Mucosa of rectum (tissue), 2 donors: Measurements from ENCODE around the gene SERAC1.

ENCODE experiments used
- H3K27ac ChIP-seq, 2 donors: one replicate each; pipeline ENCODE4 v1.7.0; 2013; ENCODE audit warnings: inconsistent platforms in 2 of 2, low read depth in 2 of 2, low read length in 2 of 2
- H3K27me3 ChIP-seq, 2 donors: one replicate each; pipeline ENCODE4 v1.7.0; 2013; ENCODE audit warnings: low read length in 2 of 2; ENCODE audit not compliant: control insufficient read depth in 2 of 2, insufficient read depth in 2 of 2
- H3K36me3 ChIP-seq, 2 donors: one replicate each; pipeline ENCODE4 v1.7.0; 2013; ENCODE audit warnings: low read length in 2 of 2; ENCODE audit not compliant: control insufficient read depth in 2 of 2, insufficient read depth in 2 of 2
- H3K4me1 ChIP-seq, 2 donors: one replicate each; pipeline ENCODE4 v1.7.0; 2013; ENCODE audit warnings: low read length in 2 of 2, mild to moderate bottlenecking in 1 of 2; ENCODE audit not compliant: control insufficient read depth in 2 of 2, insufficient read depth in 2 of 2
- H3K4me3 ChIP-seq, 2 donors: one replicate each; pipeline ENCODE4 v1.7.0; 2013; ENCODE audit warnings: low read length in 2 of 2
- H3K9ac ChIP-seq, 2 donors: one replicate each; pipeline ENCODE4 v1.7.0; 2013; ENCODE audit warnings: low read length in 2 of 2, low read depth in 1 of 2, mild to moderate bottlenecking in 1 of 2
- H3K9me3 ChIP-seq, 2 donors: one replicate each; pipeline ENCODE4 v1.7.0; 2013; ENCODE audit warnings: low read length in 2 of 2; ENCODE audit not compliant: control insufficient read depth in 2 of 2
- donor health status: healthy.
- donor health status: Normal muscosa, but diverticular disease.

The SERAC1 gene

DNA sequence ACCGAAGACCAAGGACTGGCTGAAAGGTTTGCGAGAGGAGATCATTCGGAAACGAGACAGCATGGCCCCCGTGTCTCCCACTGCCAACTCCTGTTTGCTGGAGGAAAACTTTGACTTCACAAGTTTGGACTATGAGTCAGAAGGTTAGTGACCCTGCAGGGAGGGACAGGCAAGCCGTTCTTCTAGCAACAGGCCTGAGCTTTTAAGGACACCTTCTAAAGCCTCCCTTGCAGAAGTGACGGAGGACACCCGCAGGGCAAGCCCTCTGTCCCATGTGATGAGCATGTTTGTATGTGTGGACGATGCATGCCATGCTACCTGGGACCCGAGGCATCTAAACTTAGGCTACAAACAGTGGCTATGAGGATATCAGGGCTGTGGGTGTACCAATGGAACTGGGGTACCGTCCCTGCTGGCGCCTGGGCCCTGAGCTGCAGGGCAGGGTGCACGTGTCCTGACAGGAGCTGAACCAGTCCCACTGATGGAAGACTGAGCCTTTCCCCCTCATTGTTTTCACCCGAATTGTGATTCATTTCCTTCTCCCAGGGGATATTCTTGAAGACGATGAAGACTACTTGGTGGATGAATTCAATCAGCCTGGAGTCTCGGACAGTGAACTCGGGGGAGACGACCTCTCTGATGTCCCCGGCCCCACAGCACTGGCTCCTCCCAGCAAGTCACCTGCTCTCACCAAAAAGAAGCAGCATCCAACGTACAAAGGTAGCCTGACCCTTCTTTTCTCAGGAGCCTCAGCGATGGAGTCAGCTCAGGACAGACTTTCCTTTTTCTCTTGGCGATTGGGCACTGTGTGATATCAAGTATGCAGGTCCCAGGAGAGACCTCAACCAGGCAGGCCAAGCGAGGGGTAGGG lies 84.4 kb downstream of the SERAC1 start:
- no peaks in the 10 kb centered on the region for H3K9me3 ChIP-seq
- no peaks in the 10 kb centered on the region for H3K4me1 ChIP-seq
- H3K36me3 ChIP-seq = peaks cover 54 to 61% of the 10 kb centered on the region in 2 donors
- no peak overlapping the region for H3K4me3 ChIP-seq
- no peak overlapping the region for H3K9ac ChIP-seq
- H3K27me3 ChIP-seq = no peaks in the 10 kb centered on the region
- H3K27ac ChIP-seq = no peak overlapping the region

DNA sequence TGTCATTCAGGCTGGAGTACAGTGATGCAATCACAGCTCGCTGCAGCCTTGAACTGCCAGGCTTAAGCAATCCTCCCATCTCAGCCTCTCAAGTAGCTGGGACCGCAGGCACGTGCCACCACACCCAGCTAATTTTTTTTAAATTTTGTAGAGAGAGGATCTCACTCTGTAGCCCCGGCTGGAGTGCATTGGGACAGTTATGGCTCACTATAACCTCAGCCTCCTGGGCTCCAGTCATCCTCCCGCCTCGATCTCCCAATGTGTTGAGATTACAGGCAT lies 86.5 kb downstream of the SERAC1 start:
- H3K36me3 ChIP-seq = peaks cover 49 to 61% of the 10 kb centered on the region in 2 donors
- H3K9me3 ChIP-seq = no peaks in the 10 kb centered on the region
- H3K27me3 ChIP-seq = no peaks in the 10 kb centered on the region
- H3K4me3 ChIP-seq = no peak overlapping the region
- no peaks in the 10 kb centered on the region for H3K4me1 ChIP-seq
- H3K27ac ChIP-seq = no peak overlapping the region
- H3K9ac ChIP-seq = no peak overlapping the region

DNA sequence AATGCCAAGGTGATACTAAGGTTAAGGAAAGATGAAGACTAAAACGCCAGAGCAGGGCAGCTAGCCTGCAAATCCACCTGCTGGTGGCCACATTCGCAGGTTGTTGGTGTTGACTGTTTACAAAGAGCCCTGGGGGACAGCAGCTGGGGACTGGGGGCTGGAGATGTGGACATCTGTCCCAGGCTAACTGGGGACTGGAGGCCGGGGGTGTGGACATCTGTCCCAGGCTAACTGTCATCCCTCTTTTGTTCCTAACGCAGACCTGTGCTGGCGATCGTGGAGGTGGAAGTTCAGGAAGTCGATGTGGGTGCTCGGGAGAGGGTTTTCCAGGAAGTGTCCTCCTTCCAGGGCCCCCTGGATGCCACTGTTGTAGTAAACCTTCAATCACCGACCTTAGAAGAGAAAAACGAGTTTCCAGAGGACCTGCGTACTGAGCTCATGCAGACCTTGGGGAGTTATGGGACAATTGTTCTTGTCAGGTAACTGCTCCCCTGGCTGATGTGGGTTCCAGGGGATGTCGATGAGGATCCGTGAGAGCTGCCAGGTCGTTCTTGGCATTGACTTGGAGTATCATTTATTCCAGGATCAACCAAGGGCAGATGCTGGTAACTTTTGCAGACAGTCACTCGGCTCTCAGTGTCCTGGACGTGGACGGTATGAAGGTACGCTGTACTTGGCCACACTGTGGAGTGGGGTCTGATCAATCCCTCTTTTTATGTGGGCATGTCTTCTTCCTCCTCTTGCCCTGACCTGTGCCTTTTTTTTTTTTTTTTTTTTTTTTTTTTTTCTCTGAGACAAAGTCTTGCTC lies 87.0 kb downstream of the SERAC1 start:
- H3K27me3 ChIP-seq = no peaks in the 10 kb centered on the region
- no peaks in the 10 kb centered on the region for H3K9me3 ChIP-seq
- no peaks in the 10 kb centered on the region for H3K4me1 ChIP-seq
- no peak overlapping the region for H3K4me3 ChIP-seq
- no peak overlapping the region for H3K9ac ChIP-seq
- H3K27ac ChIP-seq = no peak overlapping the region
- H3K36me3 ChIP-seq = peaks cover 49 to 64% of the 10 kb centered on the region in 2 donors

DNA sequence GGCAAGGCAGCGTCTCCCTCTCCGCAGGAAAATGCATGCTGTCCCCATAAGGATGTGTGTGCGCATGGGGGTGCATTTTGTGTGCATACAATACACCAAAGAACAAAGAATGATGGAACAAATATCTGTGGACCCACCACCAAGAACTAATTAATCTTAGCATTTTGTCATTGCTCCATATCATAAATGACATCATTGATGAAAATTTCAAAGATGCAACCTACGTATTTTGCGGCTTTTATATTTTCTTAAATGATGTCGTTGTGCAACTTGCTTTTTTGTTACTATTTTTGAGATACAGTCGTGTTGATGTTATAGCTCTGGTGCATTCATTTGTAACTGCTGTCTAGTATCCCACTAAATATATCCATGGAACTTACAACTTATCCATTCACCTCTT lies 89.7 kb downstream of the SERAC1 start:
- no peaks in the 10 kb centered on the region for H3K27me3 ChIP-seq
- peaks cover 36 to 51% of the 10 kb centered on the region in 2 donors for H3K36me3 ChIP-seq
- no peak overlapping the region for H3K4me3 ChIP-seq
- no peak overlapping the region for H3K9ac ChIP-seq
- no peak overlapping the region for H3K27ac ChIP-seq
- no peaks in the 10 kb centered on the region for H3K9me3 ChIP-seq
- no peaks in the 10 kb centered on the region for H3K4me1 ChIP-seq

DNA sequence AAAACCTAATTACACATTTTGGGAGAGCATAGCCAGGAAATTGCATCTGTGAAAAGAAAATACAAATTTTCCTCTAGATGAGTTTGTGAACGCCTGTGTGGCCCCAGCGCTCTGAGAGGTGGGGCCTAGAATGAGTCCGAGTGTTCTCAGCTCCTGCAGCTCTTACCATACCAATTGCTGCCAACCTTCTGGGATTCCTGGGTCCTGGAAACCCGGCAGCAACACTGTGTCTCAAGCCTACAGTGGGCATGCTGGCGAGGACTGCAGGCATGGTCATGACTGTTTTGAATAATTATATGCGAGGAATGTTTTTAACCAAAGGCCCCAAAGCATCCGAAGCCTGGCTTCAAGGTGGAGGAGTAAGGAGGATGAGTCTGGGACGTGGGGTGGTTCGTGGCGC lies 90.4 kb downstream of the SERAC1 start:
- H3K27ac ChIP-seq = no peak overlapping the region
- no peak overlapping the region for H3K4me3 ChIP-seq
- no peak overlapping the region for H3K9ac ChIP-seq
- no peaks in the 10 kb centered on the region for H3K27me3 ChIP-seq
- no peaks in the 10 kb centered on the region for H3K4me1 ChIP-seq
- H3K36me3 ChIP-seq = peaks cover 31 to 48% of the 10 kb centered on the region in 2 donors
- no peaks in the 10 kb centered on the region for H3K9me3 ChIP-seq

DNA sequence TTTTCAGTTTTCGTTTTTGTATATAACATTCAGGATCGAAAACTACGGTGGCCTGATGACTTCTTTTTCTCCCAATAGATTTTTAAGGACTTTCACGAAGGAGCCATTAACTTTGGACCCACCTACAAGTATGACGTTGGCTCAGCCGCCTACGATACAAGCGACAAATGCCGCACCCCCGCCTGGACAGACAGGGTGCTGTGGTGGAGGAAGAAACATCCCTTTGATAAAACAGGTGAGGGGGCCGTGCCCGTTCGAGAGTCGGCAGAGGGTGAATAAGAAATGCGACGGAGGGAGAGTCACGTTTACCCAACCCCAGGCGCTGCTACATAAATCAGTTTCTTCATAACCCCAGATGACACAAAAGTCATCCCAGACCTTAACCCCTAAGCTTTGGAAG lies 91.5 kb downstream of the SERAC1 start:
- Histone ChIP-seq H3K4me1 (peaks cover 0 to 5% of the 10 kb centered on the region in 2 donors), H3K9ac (no peak overlapping the region), H3K4me3 (no peak overlapping the region), H3K36me3 (peaks cover 32 to 45% of the 10 kb centered on the region in 2 donors), H3K27me3 (no peaks in the 10 kb centered on the region), H3K27ac (no peak overlapping the region), H3K9me3 (no peaks in the 10 kb centered on the region)

DNA sequence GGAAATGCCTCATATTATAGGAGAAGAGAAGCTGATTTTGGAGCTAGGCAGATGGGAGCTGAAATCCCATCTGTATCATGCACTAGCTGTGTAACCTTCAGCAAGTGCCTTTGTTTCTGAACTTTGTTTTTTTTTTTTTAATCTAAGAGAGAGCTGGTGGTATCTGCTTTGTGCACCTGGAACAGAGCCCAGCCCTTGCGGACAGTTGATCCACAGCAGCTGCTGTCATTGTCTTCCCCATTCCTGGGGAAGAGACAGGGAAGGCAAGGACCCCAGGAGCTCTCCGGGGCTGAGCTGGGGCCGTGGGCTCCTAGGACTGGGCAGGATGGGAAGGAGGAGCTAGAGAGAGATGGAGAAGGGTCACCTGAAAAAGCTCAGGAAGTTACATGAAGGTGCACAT lies 94.3 kb downstream of the SERAC1 start:
- H3K9ac ChIP-seq = no peak overlapping the region
- H3K9me3 ChIP-seq = no peaks in the 10 kb centered on the region
- H3K4me1 ChIP-seq = peaks cover 0 to 12% of the 10 kb centered on the region in 2 donors
- H3K27me3 ChIP-seq = no peaks in the 10 kb centered on the region
- H3K27ac ChIP-seq = no peak overlapping the region
- no peak overlapping the region for H3K4me3 ChIP-seq
- H3K36me3 ChIP-seq = peaks cover 43 to 50% of the 10 kb centered on the region in 2 donors

DNA sequence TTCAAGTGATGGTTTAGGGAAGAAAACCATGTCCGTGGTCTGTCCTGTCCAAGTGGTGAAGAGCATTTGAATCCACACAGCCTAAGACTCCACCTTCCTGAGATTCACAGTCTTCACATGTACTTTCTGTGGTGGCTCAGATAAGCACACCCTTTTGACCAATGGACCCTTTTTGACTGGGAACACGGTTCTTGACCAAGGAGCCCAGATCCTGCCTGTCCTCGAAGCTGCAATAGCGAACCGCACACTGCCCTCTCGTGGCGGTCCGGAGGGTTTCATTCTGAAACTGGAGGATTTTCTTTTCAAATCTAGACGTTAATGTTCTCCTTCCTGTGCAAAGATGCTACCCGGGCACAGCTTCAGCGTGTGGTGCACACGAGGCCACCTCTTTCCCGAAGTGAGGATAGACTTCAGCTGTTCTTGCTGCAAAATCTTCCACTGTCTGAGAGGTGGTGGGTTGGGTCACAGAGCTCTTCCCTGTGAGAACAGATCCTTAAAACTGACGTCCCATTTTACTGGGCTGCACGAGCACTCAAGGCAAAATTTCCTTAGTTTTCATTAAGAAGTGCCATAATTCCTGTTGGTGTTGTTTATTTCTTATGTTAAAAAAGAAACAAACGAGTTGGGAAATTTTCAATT lies 95.9 kb downstream of the SERAC1 start:
- no peaks in the 10 kb centered on the region for H3K27me3 ChIP-seq
- H3K9me3 ChIP-seq = no peaks in the 10 kb centered on the region
- H3K4me3 ChIP-seq = no peak overlapping the region
- no peak overlapping the region for H3K27ac ChIP-seq
- peaks cover 39 to 43% of the 10 kb centered on the region in 2 donors for H3K36me3 ChIP-seq
- H3K9ac ChIP-seq = no peak overlapping the region
- H3K4me1 ChIP-seq = peaks cover 6 to 18% of the 10 kb centered on the region in 2 donors

DNA sequence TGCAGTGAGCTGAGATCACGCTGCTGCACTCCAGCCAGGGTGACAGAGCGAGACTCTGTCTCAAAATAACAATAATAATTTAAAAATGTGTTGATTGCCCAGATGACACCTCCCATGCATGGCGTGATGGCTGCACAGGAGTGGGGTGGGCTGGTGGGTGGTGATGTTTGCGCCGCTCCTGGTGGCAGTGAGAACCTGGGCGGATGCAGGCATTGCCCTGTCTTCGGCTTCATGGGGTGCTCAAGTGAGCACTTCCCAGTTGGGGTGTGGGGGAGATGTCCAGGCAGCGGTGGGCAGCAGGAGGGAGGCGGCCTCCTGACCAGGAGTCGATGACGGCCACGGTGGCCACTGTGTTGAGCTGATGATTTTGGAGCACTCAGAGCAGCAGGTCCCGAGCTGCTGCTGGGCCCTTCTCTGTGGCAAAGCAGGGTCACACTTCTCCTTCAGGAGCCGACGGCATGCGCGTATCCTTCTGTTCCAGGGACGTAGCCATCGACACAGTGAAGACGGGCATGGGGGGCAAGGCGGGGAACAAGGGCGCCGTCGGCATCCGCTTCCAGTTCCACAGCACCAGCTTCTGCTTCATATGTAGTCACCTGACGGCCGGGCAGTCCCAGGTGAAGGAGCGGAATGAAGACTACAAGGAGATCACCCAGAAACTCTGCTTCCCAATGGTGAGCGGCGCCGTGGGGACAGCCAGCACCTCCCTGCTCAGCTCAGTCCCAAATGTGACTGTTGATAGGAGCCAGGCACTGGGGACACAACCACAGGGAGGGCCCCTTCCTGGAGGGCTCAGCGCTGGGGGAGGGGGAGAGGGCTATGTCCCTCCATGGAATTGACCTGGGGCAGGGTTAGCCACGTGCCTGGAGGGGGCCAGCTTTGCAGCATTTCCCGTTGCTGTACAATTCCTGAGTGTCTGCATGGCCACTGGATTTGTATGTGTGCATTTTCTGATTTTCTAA lies 96.7 kb downstream of the SERAC1 start:
- H3K4me1 ChIP-seq = peaks cover 6 to 18% of the 10 kb centered on the region in 2 donors
- no peaks in the 10 kb centered on the region for H3K9me3 ChIP-seq
- peaks cover 40 to 43% of the 10 kb centered on the region in 2 donors for H3K36me3 ChIP-seq
- H3K27ac ChIP-seq = no peak overlapping the region
- H3K9ac ChIP-seq = no peak overlapping the region
- H3K4me3 ChIP-seq = no peak overlapping the region
- no peaks in the 10 kb centered on the region for H3K27me3 ChIP-seq
